Suprapubic skin (tissue), 4 donors: ENCODE measurements around the gene PCYT1A. TPM values are rescaled to one million over a fixed set of nuclear protein-coding genes. Genes with fewer than 3 reads are reported as not detected.

Source experiments
- DNase-seq, 2 donors: peaks; one replicate each; pipeline ENCODE4 v3.0.0-alpha.2; 2019; ENCODE audit warnings: low spot score in 2 of 2
- H3K27ac ChIP-seq: fragments of 200-600 bp; sonication (generic); one replicate; pipeline ENCODE4 v1.5.1; 2019
- H3K27me3 ChIP-seq: fragments of 200-600 bp; sonication (generic); one replicate; pipeline ENCODE4 v1.5.1; 2019
- H3K36me3 ChIP-seq: fragments of 200-600 bp; sonication (generic); one replicate; pipeline ENCODE4 v1.5.1; 2019
- H3K4me1 ChIP-seq: fragments of 200-600 bp; sonication (generic); one replicate; pipeline ENCODE4 v1.5.1; 2019
- H3K4me3 ChIP-seq: fragments of 200-600 bp; sonication (generic); one replicate; pipeline ENCODE4 v1.5.1; 2019; ENCODE audit warnings: mild to moderate bottlenecking
- H3K9me3 ChIP-seq: fragments of 200-600 bp; sonication (generic); one replicate; pipeline ENCODE4 v1.5.1; 2019
- CTCF ChIP-seq, 2 donors: fragments of 200-600 bp in 1 of 2; fragments of 450-650 bp in 1 of 2; sonication (generic) in 1 of 2; IDR thresholded peaks; one replicate each; pipeline ENCODE4 v1.5.1; 2016 to 2019; ENCODE audit warnings: antibody characterized with exemption in 2 of 2, mild to moderate bottlenecking in 1 of 2, moderate library complexity in 1 of 2
- EP300 ChIP-seq: sonication (generic); formaldehyde crosslinking; IDR thresholded peaks from one replicate; pipeline ENCODE4 v1.6.1; 2017; ENCODE audit warnings: antibody characterized with exemption
- POLR2A ChIP-seq, 2 donors: fragments of 450-650 bp; IDR thresholded peaks; one replicate each; pipeline ENCODE4 v1.6.1; 2017; ENCODE audit warnings: antibody characterized with exemption in 2 of 2, mild to moderate bottlenecking in 2 of 2, moderate library complexity in 2 of 2
- POLR2AphosphoS5 ChIP-seq, 3 donors: sonication (generic); formaldehyde crosslinking; IDR thresholded peaks; one replicate each; pipeline ENCODE4 v1.6.1; 2017; ENCODE audit warnings: antibody characterized with exemption in 3 of 3
- WGBS: methylation state at CpG from one replicate; pipeline ENCODE4 v1.1.5; 2018; 5-methylcytosine and 5-hydroxymethylcytosine counted together
- total RNA-seq, 4 donors: library from RNA; depleted of rRNA; stranded (reverse); fragments of >200 nt; gene quantifications; one replicate each; pipeline ENCODE4 v1.1.0, GENCODE V29; 2016

Gene PCYT1A
- total RNA-seq, 4 donors from 2014 or later, result 98.2 to 189 (median 141) TPM

DNA sequence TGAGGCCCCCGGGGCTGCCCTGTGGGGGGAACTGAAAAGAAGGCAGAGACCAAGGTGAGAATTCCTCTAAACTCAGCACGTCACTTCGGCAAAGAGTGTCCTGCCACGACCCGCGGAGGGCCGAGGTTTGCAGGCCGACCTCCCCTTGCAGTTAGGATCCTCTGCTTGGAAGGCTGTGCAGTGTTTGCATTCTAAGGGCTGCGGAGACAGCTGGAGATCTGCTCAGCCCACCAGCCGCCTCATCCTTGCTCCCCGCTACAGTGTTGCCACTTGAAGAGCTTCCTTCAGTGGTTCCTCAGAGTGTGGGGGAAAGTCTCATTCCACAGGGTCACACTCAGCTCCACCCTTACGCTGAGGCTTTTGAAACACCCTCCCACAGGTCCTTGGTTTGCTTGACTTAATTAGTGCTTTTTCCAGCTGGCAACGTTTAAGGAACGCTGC, 60.4 kb downstream of the PCYT1A start:
- Histone ChIP-seq H3K9me3 (no peaks in the 10 kb centered on the region), H3K27me3 (no peaks in the 10 kb centered on the region), H3K27ac (no peak overlapping the region), H3K4me3 (no peak overlapping the region), H3K36me3 (no peaks in the 10 kb centered on the region), H3K4me1 (peaks cover 23% of the 10 kb centered on the region)
- TF ChIP-seq POLR2A (IDR thresholded peaks at IDR 0.05) (no peak), EP300 (no peak), CTCF (IDR thresholded peaks at IDR 0.05) (no peak), POLR2AphosphoS5 (IDR thresholded peaks at IDR 0.05) (no peak)
- 77% methylated on average over 14 of the region's 14 CpGs for WGBS
- no peak for DNase-seq

GRCh38 chr3:196225763-196226364, 61.7 kb downstream of the PCYT1A start:
- Histone ChIP-seq H3K27ac (no peak overlapping the region), H3K4me3 (no peak overlapping the region), H3K27me3 (no peaks in the 10 kb centered on the region), H3K4me1 (peaks cover 23% of the 10 kb centered on the region), H3K9me3 (no peaks in the 10 kb centered on the region), H3K36me3 (no peaks in the 10 kb centered on the region)
- WGBS, result 90% methylated on average over 15 of the region's 15 CpGs
- no peak for DNase-seq
- TF ChIP-seq CTCF (IDR thresholded peaks at IDR 0.05), result no peak
- TF ChIP-seq POLR2AphosphoS5 (IDR thresholded peaks at IDR 0.05), result no peak
- TF ChIP-seq EP300, result no peak
- TF ChIP-seq POLR2A (IDR thresholded peaks at IDR 0.05), result no peak

- Histone ChIP-seq H3K4me1 (peaks cover 20% of the 10 kb centered on the region), H3K9me3 (no peaks in the 10 kb centered on the region), H3K27me3 (no peaks in the 10 kb centered on the region), H3K36me3 (no peaks in the 10 kb centered on the region), H3K4me3 (no peak overlapping the region), H3K27ac (no peak overlapping the region)
- 92% methylated on average over 10 of the region's 10 CpGs for WGBS
- DNase-seq, result no peak
- TF ChIP-seq POLR2AphosphoS5 (IDR thresholded peaks at IDR 0.05) (no peak), EP300 (no peak), POLR2A (IDR thresholded peaks at IDR 0.05) (no peak), CTCF (IDR thresholded peaks at IDR 0.05) (no peak)
These were observed 62.4 kb downstream of the PCYT1A start for GRCh38 chr3:196225086-196225485.

DNA sequence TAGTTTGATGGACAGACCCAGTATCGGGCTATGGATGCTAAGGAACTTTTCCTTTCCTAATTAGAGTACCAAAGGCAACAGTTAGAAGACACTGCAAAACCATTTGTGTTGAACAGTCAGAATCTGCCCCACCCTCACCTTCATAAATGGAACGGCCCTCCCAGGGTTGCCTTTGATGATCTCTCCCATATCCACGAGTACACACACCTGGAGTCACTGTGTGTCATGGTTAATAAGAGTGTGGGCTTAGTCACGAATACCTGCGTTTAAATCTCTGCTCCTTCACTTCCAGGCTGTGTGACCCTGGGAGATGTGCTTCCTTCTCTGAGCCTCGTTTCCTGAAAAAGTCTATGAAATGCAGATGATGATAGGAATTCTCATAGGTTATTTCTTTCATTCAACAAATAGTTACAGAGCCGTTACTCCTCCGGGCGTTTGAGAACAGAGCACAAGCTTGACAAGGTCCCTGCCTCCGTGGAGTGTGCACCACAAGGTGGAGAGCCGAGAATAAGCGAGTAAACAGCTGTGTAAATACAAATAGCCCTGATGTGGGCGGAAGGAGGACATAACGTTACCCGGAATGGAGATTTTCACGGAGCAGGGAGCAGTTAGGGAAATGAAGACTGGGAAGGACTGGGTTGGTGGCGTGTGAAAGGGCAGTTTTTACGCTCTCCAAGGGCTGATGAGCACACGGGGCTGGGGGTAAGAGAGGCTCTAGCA, 64.5 kb downstream of the PCYT1A start:
- 68% methylated on average over 19 of the region's 19 CpGs for WGBS
- no peaks in the 10 kb centered on the region for H3K9me3 ChIP-seq

More for the DNA sequence above, 64.5 kb downstream of the PCYT1A start:
- Histone ChIP-seq H3K27me3 (no peaks in the 10 kb centered on the region), H3K27ac (no peak overlapping the region), H3K36me3 (no peaks in the 10 kb centered on the region), H3K4me3 (no peak overlapping the region), H3K4me1 (peaks cover 24% of the 10 kb centered on the region)
- no peak for DNase-seq
- TF ChIP-seq EP300 (no peak), CTCF (IDR thresholded peaks at IDR 0.05) (no peak)
